ENCODE results near the gene ABCC6.

GRCh38 chr16:16116841-16117240 lies 106.5 kb downstream of the ABCC6 start:
- TF ChIP-seq, protein P1, sequence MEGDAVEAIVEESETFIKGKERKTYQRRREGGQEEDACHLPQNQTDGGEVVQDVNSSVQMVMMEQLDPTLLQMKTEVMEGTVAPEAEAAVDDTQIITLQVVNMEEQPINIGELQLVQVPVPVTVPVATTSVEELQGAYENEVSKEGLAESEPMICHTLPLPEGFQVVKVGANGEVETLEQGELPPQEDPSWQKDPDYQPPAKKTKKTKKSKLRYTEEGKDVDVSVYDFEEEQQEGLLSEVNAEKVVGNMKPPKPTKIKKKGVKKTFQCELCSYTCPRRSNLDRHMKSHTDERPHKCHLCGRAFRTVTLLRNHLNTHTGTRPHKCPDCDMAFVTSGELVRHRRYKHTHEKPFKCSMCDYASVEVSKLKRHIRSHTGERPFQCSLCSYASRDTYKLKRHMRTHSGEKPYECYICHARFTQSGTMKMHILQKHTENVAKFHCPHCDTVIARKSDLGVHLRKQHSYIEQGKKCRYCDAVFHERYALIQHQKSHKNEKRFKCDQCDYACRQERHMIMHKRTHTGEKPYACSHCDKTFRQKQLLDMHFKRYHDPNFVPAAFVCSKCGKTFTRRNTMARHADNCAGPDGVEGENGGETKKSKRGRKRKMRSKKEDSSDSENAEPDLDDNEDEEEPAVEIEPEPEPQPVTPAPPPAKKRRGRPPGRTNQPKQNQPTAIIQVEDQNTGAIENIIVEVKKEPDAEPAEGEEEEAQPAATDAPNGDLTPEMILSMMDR (IDR thresholded peaks at IDR 0.05; ENCODE audit: insufficient read depth, low read depth, low read length), result no peak
- no peak for TF ChIP-seq EZH2 (IDR thresholded peaks at IDR 0.05; ENCODE audit: insufficient read depth, low read length)

All from astrocyte (in vitro differentiated cells and primary cell).